ENCODE measurements around the gene GAS7. TPM values are rescaled to one million over a fixed set of nuclear protein-coding genes. Genes with fewer than 3 reads are reported as not detected.

The GAS7 gene
- polyA plus RNA-seq, 1 donor, result 24.4 TPM

- no peak for DNase-seq
- no peaks in the 10 kb centered on the region for H3K36me3 ChIP-seq (ENCODE audit: control insufficient read depth, insufficient read depth, low read length)
- H3K27ac ChIP-seq (ENCODE audit: low read length), result no peak overlapping the region
- H3K4me3 ChIP-seq (ENCODE audit: low read length), result no peak overlapping the region
- no peaks in the 10 kb centered on the region for H3K4me1 ChIP-seq (ENCODE audit: control insufficient read depth, insufficient read depth, low read length)
- WGBS (ENCODE audit: insufficient coverage, low lambda C conversion rate), result no CpG with 5 or more reads among the region's 5 CpGs
- no peaks in the 10 kb centered on the region for H3K9me3 ChIP-seq (ENCODE audit: control insufficient read depth, low read depth, low read length)
- H3K27me3 ChIP-seq (ENCODE audit: control insufficient read depth, insufficient read depth, low read length), result no peaks in the 10 kb centered on the region
Observed at GRCh38 chr17:9968881-9969280, 229.5 kb downstream of the GAS7 start.

GRCh38 chr17:9968008-9968407 is 230.4 kb downstream of the GAS7 start:
- no peak overlapping the region for H3K4me3 ChIP-seq (ENCODE audit: low read length)
- DNase-seq, result no peak
- no CpG with 5 or more reads among the region's 5 CpGs for WGBS (ENCODE audit: insufficient coverage, low lambda C conversion rate)
- no peaks in the 10 kb centered on the region for H3K9me3 ChIP-seq (ENCODE audit: control insufficient read depth, low read depth, low read length)
- no peaks in the 10 kb centered on the region for H3K36me3 ChIP-seq (ENCODE audit: control insufficient read depth, insufficient read depth, low read length)
- H3K27ac ChIP-seq (ENCODE audit: low read length), result no peak overlapping the region
- no peaks in the 10 kb centered on the region for H3K4me1 ChIP-seq (ENCODE audit: control insufficient read depth, insufficient read depth, low read length)
- H3K27me3 ChIP-seq (ENCODE audit: control insufficient read depth, insufficient read depth, low read length), result no peaks in the 10 kb centered on the region

- WGBS (ENCODE audit: insufficient coverage, low lambda C conversion rate), result no CpG with 5 or more reads among the region's 22 CpGs
- Histone ChIP-seq H3K4me1 (ENCODE audit: control insufficient read depth, insufficient read depth, low read length) (no peaks in the 10 kb centered on the region), H3K4me3 (ENCODE audit: low read length) (peak overlapping the region; percentile 6), H3K9me3 (ENCODE audit: control insufficient read depth, low read depth, low read length) (no peaks in the 10 kb centered on the region), H3K27ac (ENCODE audit: low read length) (no peak overlapping the region), H3K27me3 (ENCODE audit: control insufficient read depth, insufficient read depth, low read length) (peaks cover 3% of the 10 kb centered on the region), H3K36me3 (ENCODE audit: control insufficient read depth, insufficient read depth, low read length) (no peaks in the 10 kb centered on the region)
- peak in 1 of 2 donors; percentile 34 for DNase-seq
Observed at GRCh38 chr17:9959377-9959981, 238.9 kb downstream of the GAS7 start.

- DNase-seq, result no peak
- no peaks in the 10 kb centered on the region for H3K4me1 ChIP-seq (ENCODE audit: control insufficient read depth, insufficient read depth, low read length)
- H3K27me3 ChIP-seq (ENCODE audit: control insufficient read depth, insufficient read depth, low read length), result peaks cover 3% of the 10 kb centered on the region
- no CpG with 5 or more reads among the region's 19 CpGs for WGBS (ENCODE audit: insufficient coverage, low lambda C conversion rate)
- peak overlapping the region; percentile 6 for H3K4me3 ChIP-seq (ENCODE audit: low read length)
- no peaks in the 10 kb centered on the region for H3K36me3 ChIP-seq (ENCODE audit: control insufficient read depth, insufficient read depth, low read length)
- H3K9me3 ChIP-seq (ENCODE audit: control insufficient read depth, low read depth, low read length), result no peaks in the 10 kb centered on the region
- H3K27ac ChIP-seq (ENCODE audit: low read length), result no peak overlapping the region
Observed at GRCh38 chr17:9958586-9959281, 239.7 kb downstream of the GAS7 start.

GRCh38 chr17:9957244-9957643 is 241.2 kb downstream of the GAS7 start:
- Histone ChIP-seq H3K27me3 (ENCODE audit: control insufficient read depth, insufficient read depth, low read length) (peaks cover 3% of the 10 kb centered on the region), H3K27ac (ENCODE audit: low read length) (no peak overlapping the region), H3K4me1 (ENCODE audit: control insufficient read depth, insufficient read depth, low read length) (no peaks in the 10 kb centered on the region), H3K36me3 (ENCODE audit: control insufficient read depth, insufficient read depth, low read length) (no peaks in the 10 kb centered on the region), H3K4me3 (ENCODE audit: low read length) (no peak overlapping the region), H3K9me3 (ENCODE audit: control insufficient read depth, low read depth, low read length) (no peaks in the 10 kb centered on the region)
- WGBS (ENCODE audit: insufficient coverage, low lambda C conversion rate), result no CpG with 5 or more reads among the region's 8 CpGs
- DNase-seq, result no peak

GRCh38 chr17:9956474-9957131 is 241.8 kb downstream of the GAS7 start:
- no peak for DNase-seq
- no peaks in the 10 kb centered on the region for H3K4me1 ChIP-seq (ENCODE audit: control insufficient read depth, insufficient read depth, low read length)
- H3K36me3 ChIP-seq (ENCODE audit: control insufficient read depth, insufficient read depth, low read length), result no peaks in the 10 kb centered on the region
- no CpG with 5 or more reads among the region's 14 CpGs for WGBS (ENCODE audit: insufficient coverage, low lambda C conversion rate)
- H3K9me3 ChIP-seq (ENCODE audit: control insufficient read depth, low read depth, low read length), result no peaks in the 10 kb centered on the region
- peaks cover 3% of the 10 kb centered on the region for H3K27me3 ChIP-seq (ENCODE audit: control insufficient read depth, insufficient read depth, low read length)
- H3K27ac ChIP-seq (ENCODE audit: low read length), result no peak overlapping the region
- no peak overlapping the region for H3K4me3 ChIP-seq (ENCODE audit: low read length)

GRCh38 chr17:9953492-9953891 is 244.9 kb downstream of the GAS7 start:
- H3K27me3 ChIP-seq (ENCODE audit: control insufficient read depth, insufficient read depth, low read length), result no peaks in the 10 kb centered on the region
- H3K36me3 ChIP-seq (ENCODE audit: control insufficient read depth, insufficient read depth, low read length), result no peaks in the 10 kb centered on the region
- no peaks in the 10 kb centered on the region for H3K9me3 ChIP-seq (ENCODE audit: control insufficient read depth, low read depth, low read length)
- H3K27ac ChIP-seq (ENCODE audit: low read length), result no peak overlapping the region
- H3K4me3 ChIP-seq (ENCODE audit: low read length), result no peak overlapping the region
- no peaks in the 10 kb centered on the region for H3K4me1 ChIP-seq (ENCODE audit: control insufficient read depth, insufficient read depth, low read length)
- no peak for DNase-seq
- WGBS (ENCODE audit: insufficient coverage, low lambda C conversion rate), result 73% methylated on average over 3 of the region's 10 CpGs

GRCh38 chr17:9951803-9952202 is 246.6 kb downstream of the GAS7 start:
- H3K27me3 ChIP-seq (ENCODE audit: control insufficient read depth, insufficient read depth, low read length), result no peaks in the 10 kb centered on the region
- DNase-seq, result no peak
- no CpG with 5 or more reads among the region's 5 CpGs for WGBS (ENCODE audit: insufficient coverage, low lambda C conversion rate)
- H3K27ac ChIP-seq (ENCODE audit: low read length), result no peak overlapping the region
- H3K36me3 ChIP-seq (ENCODE audit: control insufficient read depth, insufficient read depth, low read length), result no peaks in the 10 kb centered on the region
- H3K4me1 ChIP-seq (ENCODE audit: control insufficient read depth, insufficient read depth, low read length), result no peaks in the 10 kb centered on the region
- no peaks in the 10 kb centered on the region for H3K9me3 ChIP-seq (ENCODE audit: control insufficient read depth, low read depth, low read length)
- H3K4me3 ChIP-seq (ENCODE audit: low read length), result no peak overlapping the region

- no peak for DNase-seq
- Histone ChIP-seq H3K36me3 (ENCODE audit: control insufficient read depth, insufficient read depth, low read length) (peaks cover 8% of the 10 kb centered on the region), H3K9me3 (ENCODE audit: control insufficient read depth, low read depth, low read length) (no peaks in the 10 kb centered on the region), H3K27ac (ENCODE audit: low read length) (no peak overlapping the region), H3K4me1 (ENCODE audit: control insufficient read depth, insufficient read depth, low read length) (no peaks in the 10 kb centered on the region), H3K4me3 (ENCODE audit: low read length) (no peak overlapping the region), H3K27me3 (ENCODE audit: control insufficient read depth, insufficient read depth, low read length) (no peaks in the 10 kb centered on the region)
- 75% methylated on average over 3 of the region's 10 CpGs for WGBS (ENCODE audit: insufficient coverage, low lambda C conversion rate)
Observed at GRCh38 chr17:9948928-9949327, 249.5 kb downstream of the GAS7 start.

GRCh38 chr17:9944704-9945103 is 253.7 kb downstream of the GAS7 start:
- no CpG with 5 or more reads among the region's 7 CpGs for WGBS (ENCODE audit: insufficient coverage, low lambda C conversion rate)
- no peaks in the 10 kb centered on the region for H3K4me1 ChIP-seq (ENCODE audit: control insufficient read depth, insufficient read depth, low read length)
- H3K36me3 ChIP-seq (ENCODE audit: control insufficient read depth, insufficient read depth, low read length), result peaks cover 8% of the 10 kb centered on the region
- H3K27me3 ChIP-seq (ENCODE audit: control insufficient read depth, insufficient read depth, low read length), result no peaks in the 10 kb centered on the region
- no peaks in the 10 kb centered on the region for H3K9me3 ChIP-seq (ENCODE audit: control insufficient read depth, low read depth, low read length)
- DNase-seq, result no peak
- H3K4me3 ChIP-seq (ENCODE audit: low read length), result no peak overlapping the region
- no peak overlapping the region for H3K27ac ChIP-seq (ENCODE audit: low read length)

Data from large intestine (tissue), 3 donors.